GM12872 (cell line): ENCODE measurements around the gene SMPD3.

Experiments used
- CTCF ChIP-seq: IDR thresholded peaks from 3 replicates; pipeline ENCODE4 v1.5.1; 2011; ENCODE audit warnings: low read depth, mild to moderate bottlenecking, low read length, moderate library complexity; ENCODE audit not compliant: insufficient read depth

Gene SMPD3

DNA sequence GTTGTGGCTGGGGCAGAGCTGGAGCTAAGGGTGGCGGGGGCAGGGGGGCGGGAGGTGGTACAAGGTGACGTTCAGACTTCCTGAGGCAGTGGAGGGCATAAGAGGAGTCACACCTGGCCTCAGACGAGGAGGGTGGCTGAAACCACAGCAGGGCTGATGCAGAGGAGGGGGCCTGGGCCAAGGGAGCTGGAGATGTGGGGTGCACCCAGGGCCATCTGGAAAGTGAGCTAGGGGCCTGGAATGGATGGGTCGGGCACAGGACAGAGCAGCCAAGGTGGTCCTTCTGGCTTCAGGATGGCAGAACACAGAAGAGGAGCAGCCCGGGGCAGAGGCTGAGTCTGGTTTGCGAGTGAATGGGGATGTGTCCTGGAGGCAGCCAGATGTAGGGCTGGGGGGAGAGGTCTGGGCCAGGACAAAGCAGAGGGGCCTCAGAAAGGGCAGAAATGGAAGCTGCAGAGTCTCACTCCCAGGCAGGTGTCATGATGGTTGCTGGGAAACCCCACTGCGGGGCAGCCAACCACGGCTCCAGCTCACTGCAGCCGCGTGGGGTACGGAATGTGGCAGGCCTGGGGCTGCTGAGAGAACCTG lies 79.9 kb downstream of the SMPD3 start:
- TF ChIP-seq CTCF: no peak

- TF ChIP-seq CTCF: no peak
These were observed 80.4 kb downstream of the SMPD3 start for GRCh38 chr16:68367891-68368290.

- TF ChIP-seq CTCF: no peak
These were observed 80.9 kb downstream of the SMPD3 start for GRCh38 chr16:68367440-68367839.

DNA sequence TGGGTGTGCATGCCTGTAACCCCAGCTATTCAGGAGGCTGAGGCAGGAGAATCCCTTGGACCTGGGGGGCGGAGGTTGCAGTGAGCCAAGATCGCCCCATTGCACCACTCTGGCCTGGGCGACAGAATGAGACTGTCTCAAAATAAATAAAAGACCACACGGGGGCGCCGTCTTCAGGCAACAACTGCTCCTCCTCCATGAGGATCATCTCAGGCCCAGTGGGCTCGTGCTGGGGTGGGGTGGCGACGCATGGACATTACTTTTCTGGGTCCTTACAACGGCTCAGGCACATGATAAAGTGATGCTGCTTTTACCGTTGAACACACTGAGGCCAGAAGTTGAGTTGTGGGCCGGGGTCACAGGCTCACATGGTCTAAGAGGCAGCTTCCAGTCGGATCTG lies 81.3 kb downstream of the SMPD3 start:
- TF ChIP-seq CTCF: peak; percentile 57; the same call in 2 of the 3 replicates

- TF ChIP-seq CTCF: no peak
These were observed 82.2 kb downstream of the SMPD3 start for GRCh38 chr16:68366062-68366461.

- TF ChIP-seq CTCF: no peak
These were observed 83.0 kb downstream of the SMPD3 start for GRCh38 chr16:68365167-68365817.

DNA sequence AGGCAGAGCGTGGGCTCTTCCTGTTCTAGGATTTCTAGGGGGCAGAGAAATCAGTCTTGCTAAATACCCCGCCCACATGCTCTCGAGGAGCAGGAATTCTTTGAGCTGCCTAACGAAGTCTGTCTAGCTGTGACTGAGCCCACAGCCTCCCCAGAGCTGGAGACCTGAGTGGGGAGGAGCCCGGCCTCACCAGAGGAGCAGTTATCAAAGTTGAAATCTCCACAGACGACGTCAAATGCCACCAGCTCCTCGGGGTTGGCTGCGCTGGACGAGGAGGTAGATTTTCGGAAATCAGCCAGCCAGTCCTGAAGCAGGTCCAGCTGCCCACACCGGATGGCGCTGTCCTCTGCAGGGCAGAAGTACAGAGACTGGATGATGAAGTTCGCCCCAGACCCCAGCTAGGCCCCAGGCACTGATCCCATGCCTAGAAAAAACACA lies 83.7 kb downstream of the SMPD3 start:
- peak; percentile 45; the same call in 2 of the 3 replicates for TF ChIP-seq CTCF
